GM18867 (cell line): ENCODE data around the gene CCDC194.

ENCODE experiments used
- ATAC-seq: cut with Tn5 transposase; IDR thresholded peaks from one replicate; pipeline ENCODE4 v1.9.1; 2021; ENCODE audit warnings: mild to moderate bottlenecking, moderate library complexity; ENCODE audit not compliant: unreplicated experiment

The CCDC194 gene, protein sequence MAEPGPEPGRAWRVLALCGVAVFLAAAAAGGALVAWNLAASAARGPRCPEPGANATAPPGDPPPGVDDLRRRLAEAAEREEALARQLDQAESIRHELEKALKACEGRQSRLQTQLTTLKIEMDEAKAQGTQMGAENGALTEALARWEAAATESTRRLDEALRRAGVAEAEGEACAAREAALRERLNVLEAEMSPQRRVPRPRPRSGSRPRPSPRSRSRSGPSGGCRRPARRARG

GRCh38 chr19:17393914-17394313 lies at the start of gene CCDC194:
TSS of gene CCDC194 (minus strand) at chr19:17394196. CDS start at chr19:17394158, 38 bp downstream.
- no peak for ATAC-seq

DNA sequence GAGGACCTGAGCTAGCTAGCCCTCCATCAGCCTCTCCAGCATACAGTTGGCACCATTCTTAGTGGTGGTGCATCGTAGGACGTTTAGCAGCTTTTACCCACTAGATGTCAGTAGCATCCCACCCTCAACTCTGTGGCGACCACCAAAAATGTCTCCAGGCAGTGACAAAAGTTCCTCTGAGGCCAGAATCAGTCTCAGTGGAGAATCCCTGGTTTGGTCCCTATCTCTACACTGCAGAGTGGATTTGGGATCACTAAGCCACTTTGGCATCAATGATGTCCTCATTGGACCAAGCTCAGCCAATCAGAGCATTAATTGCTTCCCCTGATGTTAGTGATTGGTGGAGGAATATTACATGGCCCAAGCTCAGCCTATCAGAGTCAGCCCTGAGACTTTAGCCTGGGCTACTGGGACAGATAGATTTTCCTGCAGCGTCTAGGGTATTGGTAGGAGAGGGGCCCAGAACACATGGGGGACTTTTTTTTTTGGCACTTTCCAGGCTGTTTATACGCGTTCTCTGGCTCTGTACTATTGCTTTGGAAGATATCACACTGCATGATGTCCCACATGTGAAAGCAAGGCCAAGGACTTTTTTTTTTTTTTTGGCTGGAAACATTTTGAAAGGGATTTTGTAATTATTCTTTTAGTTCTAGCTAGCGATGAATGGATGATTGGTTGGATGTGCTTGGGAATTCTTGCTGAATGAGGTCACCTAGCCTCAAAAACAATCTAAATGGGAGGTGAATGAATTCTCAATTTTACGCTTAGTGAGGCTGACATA lies 47.4 kb upstream of the CCDC194 start:
- ATAC-seq: no peak

- no peak for ATAC-seq
Observed at GRCh38 chr19:17436874-17437267, 42.9 kb upstream of the CCDC194 start.

DNA sequence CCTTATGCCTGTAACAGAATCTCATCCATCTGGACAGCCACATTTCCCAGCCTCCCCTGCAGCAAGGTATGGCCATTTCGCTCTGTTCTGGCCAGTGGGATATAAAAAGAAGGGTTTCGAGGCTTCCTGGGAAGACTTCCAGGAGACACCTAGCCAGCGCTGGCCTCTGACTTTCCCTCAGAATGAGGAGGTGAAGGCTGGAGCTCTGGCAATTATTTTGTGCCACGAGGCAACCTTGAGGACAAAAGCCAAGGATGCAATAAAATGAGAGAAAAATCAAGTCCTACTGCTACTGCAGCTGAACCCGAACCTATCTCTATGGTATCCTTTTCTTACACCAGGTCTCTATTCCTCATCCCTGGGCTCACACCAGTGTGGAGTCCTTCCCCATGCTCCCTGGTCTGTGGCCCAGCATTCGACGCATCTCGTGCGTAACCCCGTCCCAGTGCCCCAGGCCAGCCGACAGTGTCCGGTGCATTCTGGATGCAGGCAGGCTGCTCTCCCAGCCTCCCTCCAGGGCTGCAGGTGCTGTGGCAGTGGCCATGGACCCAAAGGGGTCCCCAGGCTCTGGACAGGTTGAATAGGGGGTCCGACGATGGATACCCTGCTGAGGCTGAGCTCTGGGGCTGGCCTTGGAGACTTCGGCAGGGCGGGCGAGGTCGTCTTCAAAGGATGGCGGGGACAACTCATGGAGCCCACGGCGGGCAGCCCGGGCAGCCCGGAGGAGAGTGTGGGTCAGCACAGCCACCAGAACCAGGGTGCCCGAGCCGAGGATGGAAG lies 42.3 kb upstream of the CCDC194 start:
- no peak for ATAC-seq

DNA sequence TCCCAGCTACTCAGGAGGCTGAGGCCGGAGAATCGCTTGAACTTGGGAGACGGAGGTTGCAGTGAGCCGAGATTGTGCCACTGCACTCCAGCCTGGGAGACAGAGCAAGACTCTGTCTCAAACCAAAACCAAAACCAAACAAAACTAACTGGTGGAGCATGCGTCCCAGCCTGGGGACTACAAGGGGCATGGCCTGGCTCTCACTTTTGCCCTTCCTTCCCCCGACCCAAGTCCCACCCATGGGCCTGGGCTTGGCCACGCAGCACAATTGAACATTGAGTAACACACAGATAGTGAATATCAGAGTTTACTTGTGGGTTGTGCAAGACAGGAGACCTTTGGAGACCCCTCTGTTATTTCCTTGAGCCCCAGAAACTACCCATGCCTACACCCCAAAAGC lies 41.2 kb upstream of the CCDC194 start:
- no peak for ATAC-seq

DNA sequence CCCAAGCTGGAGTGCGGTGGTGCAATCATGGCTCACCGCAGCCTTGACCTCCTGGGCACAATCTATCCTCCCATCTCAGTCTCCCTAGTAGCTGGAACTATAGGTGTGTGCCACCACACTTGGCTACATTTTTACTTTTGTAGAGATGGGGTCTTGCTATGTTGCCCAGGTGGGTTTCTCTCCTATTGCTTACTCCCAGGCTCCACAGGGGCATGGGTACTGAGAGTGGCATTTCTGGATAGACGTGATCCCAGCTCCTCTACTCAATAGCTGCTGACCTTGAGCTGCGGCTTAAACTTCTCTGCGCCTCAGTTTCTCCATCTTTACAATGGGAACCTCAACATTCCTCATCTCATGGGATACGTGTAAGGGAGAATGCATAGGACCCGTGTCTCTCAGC lies 37.4 kb upstream of the CCDC194 start:
- no peak for ATAC-seq

GRCh38 chr19:17429641-17430113 lies 35.7 kb upstream of the CCDC194 start:
- no peak for ATAC-seq

GRCh38 chr19:17424743-17425365 lies 30.9 kb upstream of the CCDC194 start:
- ATAC-seq: no peak

DNA sequence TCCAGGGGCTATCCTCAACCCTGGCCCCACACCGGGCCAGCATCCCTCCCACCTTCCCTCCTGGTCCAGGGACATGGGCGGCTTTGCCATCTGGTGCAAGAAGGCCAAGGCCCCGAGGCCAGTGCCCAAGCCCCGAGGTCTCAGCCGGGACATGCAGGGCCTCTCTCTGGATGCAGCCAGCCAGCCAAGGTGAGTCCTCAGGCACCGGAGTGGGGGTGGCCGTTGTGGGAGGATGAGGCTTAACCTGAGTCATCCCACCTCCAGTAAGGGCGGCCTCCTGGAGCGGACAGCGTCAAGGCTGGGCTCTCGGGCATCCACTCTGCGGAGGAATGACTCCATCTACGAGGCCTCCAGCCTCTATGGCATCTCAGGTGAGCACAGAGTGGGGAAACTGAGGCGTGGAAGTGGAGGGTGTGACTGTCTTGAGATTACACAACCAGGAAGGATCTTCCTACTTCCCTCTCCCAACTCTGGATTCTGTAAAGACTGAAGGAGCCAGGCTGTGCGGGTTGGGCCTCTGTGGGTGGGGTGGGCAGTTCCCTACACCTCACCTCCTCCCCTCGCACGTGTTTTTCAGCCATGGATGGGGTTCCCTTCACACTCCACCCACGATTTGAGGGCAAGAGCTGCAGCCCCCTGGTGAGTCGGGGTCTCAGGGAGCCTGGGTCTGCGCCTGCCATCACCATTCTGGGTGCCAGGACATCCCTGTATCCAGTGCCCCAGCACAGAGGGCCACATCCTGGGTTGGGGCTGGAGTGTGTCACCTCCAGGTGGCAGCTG lies 29.6 kb upstream of the CCDC194 start:
- ATAC-seq: no peak

- no peak for ATAC-seq
Observed at GRCh38 chr19:17421942-17422341, 27.9 kb upstream of the CCDC194 start.

GRCh38 chr19:17420475-17420924 lies 26.5 kb upstream of the CCDC194 start:
- peak; percentile 13 for ATAC-seq

GRCh38 chr19:17419621-17420474 lies 25.9 kb upstream of the CCDC194 start, which contains the start of gene MVB12A:
TSS of gene MVB12A (plus strand) at chr19:17420047. CDS start at chr19:17420136, 89 bp downstream.
- peak; percentile 89 for ATAC-seq

DNA sequence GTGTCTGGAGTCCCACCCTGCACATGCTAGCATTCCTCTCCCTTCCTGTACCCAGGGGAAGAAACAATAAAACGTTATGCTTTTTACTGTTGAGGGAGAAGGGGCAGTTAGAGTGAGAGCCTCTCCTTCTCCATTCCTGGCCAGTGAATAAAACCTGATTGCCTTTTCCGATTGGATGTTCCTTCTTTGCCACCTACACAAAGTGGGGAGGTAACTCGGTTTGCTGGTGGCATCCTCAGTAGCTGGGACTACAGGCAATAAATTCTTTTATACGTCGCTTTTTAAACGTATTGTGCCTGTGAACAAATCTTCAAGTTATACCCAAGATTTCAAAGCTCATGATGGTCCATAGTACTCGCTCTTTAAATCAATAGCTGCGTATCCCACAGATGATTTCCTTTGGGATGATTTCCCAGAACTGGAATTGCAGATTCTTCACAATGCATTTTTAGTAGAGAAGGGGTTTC lies 25.2 kb upstream of the CCDC194 start:
- ATAC-seq: no peak

- ATAC-seq: no peak
Observed at GRCh38 chr19:17418710-17419109, 24.7 kb upstream of the CCDC194 start.

DNA sequence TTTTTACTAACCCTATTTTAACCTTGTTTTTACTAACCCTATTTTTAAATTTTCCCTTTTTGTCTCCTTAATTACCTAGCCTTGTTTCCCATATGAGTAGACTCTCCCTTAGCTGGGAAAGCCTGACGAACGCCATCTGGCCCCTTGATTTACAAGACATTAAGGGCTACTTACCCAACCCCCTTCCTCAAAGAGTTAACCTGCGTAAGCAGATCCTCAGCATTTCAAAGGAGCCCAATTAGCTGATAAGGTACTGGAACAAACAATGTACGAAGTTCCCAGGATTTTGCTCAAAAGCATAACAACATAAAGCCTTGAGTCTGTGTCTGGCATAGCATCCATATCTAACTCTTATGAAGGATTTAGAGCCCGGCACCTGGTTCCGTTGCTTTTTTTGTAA lies 21.1 kb upstream of the CCDC194 start:
- ATAC-seq: no peak

GRCh38 chr19:17414097-17414496 lies 20.1 kb upstream of the CCDC194 start:
- ATAC-seq: no peak

GRCh38 chr19:17411801-17412200 lies 17.8 kb upstream of the CCDC194 start:
- no peak for ATAC-seq

DNA sequence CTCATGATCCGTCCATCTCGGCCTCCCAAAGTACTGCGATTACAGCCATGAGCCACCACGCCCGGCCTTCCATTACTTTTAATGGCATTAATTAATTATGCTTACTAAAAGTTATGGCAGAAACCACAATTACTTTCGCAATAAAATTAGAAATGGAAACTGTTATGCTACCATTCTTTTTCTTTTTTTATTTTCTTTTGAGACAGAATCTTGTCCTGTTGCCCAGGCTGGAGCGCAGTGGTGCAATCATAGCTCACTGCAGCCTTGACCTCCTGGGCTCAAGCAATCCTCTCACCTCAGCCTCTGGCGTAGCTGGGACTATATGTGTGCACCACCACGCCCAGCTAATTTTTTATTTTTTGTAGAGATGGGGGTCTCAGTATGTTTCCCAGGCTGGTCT lies 16.0 kb upstream of the CCDC194 start:
- no peak for ATAC-seq

GRCh38 chr19:17406887-17407196 lies 12.8 kb upstream of the CCDC194 start:
- ATAC-seq: no peak
